ENCODE results near the gene COX8A.
"Not testable (repeated sequence)": the region's sequence is repeated elsewhere in the genome, so short reads cannot be mapped to it uniquely, and the experiment has no call there.

COX8A gene, protein sequence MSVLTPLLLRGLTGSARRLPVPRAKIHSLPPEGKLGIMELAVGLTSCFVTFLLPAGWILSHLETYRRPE
- 11.6 reads per million, percentile 35 among the genes with 10 or more reads in this experiment for total RNA-seq

DNA sequence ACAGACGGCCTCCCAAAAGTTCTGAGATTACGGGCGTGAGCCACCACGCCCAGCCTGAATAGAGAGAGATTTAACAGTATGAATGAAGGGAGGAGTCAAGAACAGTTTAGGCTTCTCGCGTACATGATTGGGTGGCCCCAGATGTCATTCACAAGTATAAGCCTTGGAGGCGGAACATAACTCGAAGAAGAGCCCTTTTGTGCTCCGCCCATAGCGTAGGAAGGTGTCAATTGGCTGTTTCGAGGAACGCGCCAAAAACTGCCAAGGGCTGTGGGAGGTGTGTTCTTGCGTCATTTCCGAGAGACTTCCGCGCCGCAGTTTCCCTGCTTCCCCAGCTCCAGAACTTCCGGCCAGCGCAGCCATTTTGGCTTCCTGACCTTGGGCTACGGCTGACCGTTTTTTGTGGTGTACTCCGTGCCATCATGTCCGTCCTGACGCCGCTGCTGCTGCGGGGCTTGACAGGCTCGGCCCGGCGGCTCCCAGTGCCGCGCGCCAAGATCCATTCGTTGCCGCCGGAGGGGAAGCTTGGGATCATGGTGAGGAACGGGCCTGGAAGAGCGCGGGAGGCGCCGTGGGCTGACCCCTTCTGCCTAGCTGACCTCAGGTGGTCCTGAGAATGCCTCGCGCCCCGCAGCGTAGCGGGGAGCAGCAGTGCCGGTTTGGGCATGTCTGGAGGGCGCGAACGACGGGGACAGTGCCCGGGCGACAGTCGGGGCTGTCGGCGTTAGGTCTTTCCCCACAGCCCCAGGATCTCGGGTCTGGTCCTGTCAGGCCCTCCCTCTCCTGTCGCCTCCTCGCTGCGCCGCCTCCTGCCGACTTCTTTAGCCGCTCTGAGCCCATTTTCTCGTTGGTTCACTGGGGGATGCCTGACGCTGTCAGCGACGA is at the start of gene COX8A:
COX8A (plus strand) TSS at position 362 of the 885 bp plus-strand sequence; CDS start at position 423, 61 bp downstream.
- DNase-seq = peak; percentile 95

DNA sequence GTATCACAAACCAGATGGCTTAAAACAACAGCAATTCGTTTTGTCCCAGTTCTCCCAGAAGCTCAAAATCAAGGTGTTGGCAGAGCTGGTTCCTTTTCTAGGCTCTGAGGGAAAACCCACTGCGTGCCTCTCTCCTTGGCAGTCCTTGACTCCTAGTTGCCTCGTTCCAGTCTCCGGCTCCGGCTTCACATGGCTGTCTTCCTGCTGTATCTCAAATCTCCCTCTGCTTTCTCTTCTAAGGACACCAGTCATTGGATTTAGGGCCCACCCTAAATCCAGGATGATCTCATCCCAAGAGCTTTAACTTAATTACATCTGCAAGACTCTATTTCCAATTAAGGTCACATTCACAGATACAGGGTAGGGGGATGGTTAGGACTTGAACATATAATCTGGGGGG is 44.8 kb upstream of the COX8A start:
- no peak for DNase-seq

DNA sequence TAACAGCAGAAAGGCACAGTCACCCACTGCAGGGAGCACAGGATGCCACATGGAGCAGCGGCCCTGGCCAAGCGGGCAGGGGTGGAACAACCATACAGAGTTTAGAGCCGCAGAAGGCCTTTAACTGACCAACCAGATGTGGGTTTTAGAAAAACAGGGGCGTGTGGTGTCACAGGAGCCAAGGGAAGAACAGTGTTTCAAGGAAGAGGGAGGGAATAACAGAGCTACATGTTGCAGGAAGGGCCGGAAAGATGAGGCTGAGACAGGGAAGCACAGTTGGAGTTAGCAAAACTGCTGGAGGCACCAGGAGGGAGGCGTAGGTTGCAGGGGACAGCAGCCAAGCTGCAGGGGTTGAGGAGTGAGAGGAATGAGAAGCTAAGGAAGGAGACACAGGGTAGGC is 43.4 kb upstream of the COX8A start:
- no peak for DNase-seq

DNA sequence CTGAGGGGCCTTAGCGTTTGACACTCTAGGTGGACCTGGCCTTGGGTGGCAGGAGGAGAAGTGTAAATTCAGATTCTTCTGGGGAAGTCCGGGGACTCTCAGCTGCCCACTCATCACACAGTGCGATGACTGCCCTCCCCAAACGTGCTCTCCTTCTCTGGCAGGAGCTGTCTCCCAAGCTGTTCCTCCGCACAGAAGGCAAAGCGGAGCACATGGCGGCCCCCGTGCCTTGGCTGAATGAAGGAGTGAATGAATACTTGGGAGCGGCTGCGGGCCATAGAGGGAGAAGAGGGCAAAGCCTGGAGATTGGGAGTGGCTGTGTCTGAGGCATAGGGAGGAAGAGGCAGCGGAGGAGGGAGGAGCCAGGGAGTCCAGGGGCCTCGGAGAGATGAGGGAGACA is 42.5 kb upstream of the COX8A start:
- DNase-seq = no peak

DNA sequence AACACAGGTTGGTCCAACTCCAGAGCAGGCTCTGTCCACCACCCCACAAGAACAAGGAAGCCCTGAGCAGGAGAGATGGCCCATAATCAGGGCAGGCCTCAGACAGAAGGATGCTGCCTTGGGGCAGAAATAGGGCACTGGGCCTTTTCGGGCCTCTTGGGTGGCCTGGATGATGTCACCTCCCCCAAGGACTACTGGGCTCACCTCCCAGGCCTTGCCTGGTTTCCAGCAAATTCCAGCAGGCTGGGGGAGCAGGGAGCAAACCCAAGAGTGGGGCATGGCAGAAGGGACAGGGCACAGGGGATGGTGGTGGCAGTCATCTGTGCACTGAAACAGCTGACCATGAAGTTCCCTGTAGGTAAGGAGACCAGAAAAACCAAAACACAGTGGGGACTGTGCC is 41.0 kb upstream of the COX8A start:
- no peak for DNase-seq

DNA sequence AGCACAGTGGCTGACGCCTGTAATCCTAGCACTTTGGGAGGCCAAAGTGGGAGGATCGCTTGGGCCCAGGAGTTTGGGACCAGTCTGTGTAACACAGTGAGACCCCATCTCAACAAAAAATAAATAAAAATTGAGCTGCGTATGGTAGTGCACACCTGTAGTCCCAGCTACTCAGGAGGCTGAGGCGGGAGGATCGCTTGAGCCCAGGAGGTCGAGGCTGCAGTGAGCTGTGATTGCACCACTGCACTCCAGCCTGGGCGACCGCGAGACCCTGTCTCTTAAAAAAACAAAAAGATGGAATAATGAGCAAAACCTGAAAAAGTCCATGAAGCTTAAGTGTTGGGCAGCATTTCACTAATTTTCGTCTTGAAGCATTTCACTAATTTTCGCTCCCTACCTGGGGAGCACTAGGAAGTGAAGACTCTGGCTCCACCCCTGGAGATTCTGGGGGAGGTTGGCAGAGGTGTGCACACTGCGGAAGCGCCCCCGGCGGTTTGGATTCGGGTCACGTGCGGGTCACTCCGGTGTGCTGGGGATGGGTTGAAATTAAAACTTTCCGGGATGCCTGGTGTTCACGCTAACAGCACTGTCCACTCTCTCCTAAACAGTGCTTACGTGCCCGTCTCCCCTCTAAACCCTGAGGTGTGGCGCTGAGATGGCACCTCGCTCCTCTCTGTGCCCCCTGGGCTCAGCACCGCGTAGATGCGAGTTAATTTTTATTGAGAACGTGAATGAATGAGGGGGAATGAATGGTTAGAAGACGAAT is 36.5 kb upstream of the COX8A start:
- no peak for DNase-seq

DNA sequence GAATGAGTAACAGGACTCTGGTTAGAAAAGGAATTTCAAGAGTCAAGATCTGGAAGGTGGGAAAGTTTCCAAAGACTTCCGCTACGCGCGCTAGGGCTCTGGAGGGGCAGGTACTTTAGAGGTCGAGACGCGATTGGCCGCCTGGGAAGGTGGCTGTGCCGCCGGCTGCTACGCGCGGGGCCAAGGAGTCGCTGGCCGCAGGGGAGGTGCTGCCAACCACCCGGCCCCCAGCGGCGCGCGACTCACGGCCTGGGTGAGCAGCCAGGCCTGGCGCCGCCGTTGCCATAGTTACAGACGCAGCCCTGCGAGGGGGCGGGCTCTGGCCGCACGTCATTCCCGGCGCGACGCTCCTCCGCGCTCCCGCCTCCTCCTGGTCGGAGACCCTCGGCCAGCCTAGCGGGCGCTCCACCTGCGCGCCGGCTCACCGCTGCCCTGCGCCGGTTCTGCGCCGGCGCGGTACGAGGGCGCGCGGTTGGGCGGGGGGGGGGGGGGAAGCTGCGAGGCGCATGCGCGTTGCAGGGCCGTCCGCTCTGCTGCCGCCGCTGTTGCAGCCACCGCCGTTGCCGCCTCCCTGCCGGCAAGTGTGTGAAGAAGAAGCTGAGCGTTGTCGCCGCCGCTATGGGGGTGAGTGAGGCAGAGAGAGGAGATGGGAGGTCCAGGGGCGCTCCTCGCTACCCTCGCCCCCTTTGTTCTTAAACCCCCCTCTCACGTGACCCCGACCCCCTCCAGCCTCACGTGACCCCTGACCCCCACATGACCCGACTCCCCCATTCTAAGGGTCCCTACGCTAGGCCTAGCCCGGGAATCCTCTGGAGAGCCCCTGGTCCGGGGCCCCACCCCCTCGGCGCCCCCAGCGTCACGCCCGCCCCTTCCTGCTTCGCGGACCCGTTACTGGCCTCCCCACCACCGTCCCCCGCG is 35.7 kb upstream of the COX8A start, which contains the start of gene NAA40:
NAA40 (plus strand) TSS at position 524 of the 918 bp plus-strand sequence; CDS start at position 619, 95 bp downstream.
- peak; percentile 92 for DNase-seq

DNA sequence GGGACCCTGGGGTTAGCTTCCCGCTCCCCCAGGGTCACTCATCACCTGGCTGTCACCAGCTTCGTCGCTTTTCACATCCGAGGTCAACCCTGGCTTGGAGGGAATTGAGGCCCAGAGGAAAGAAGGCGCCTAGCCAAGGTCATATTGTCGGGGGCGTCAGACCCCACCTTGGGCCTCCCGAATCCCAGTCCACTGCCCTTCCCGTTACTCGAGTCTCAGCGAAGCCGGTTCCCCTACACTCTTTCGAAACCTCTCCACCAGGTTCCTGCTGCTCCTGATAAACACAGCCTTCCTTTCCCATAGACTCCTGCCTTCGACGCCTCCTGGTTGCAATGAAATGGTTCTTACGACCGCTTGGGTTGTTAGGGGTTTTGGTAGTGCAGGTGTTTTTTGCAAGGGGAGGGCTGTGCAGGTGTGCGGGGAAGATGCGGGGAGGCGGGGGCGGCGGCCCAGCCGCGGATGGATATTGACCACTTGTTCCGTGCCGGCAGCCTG is 35.0 kb upstream of the COX8A start:
- DNase-seq = no peak

DNA sequence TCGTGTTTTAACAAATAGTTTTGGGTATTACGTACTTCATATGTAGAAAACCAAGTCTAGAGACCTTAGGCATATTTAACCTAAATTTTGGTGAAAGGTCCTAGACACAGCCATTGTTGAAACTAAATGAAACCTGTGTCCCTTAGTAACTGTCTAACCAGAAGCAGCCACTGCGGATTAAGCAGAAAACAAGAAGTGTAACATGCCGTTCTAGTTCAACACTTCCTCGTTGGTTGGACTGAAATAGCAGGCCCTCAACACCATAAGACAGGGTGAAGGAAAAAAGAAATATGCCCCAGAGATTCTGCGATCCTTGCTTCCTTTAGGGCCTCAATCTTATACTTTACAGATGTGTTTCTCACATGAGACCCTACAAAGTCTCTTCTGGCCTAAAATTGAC is 33.6 kb upstream of the COX8A start:
- DNase-seq = no peak

DNA sequence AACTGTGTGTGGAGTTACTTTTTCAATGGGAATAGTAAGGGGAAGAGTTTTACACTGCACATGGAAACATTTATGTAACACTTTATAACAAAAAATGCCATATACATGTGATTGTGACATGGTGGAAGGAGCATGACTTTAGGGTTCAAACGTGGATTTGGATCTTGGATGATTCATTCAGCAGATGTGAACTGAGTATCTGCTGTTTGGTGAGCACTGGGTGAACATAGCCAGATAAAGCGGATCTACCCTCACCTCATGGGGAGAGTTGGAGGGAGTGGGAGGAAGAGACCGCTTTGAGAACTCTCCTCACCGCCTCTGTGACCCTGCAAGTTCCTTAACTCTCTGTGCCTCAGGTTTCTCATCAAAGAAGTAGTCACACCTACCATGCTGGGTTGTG is 32.5 kb upstream of the COX8A start:
- no peak for DNase-seq

DNA sequence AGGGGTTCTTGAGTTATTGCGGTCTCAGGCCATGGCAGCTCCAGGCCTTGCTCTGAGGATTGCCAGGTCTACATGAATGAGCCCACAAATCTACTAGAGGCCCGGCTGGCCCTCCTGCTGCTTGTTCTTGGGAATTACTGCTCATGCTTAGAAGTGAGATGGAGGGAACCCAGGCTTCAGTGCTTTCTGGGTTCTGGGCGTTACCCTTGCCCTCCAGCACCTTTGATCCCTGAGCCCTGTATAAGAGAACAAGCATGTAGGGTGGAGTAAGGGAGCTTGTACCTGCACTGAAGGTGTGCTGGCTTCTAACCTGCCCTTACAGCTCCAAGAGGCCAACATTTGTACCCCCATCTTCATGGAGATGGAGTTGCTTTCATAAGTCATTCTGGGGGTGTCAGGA is 31.6 kb upstream of the COX8A start:
- DNase-seq = no peak

DNA sequence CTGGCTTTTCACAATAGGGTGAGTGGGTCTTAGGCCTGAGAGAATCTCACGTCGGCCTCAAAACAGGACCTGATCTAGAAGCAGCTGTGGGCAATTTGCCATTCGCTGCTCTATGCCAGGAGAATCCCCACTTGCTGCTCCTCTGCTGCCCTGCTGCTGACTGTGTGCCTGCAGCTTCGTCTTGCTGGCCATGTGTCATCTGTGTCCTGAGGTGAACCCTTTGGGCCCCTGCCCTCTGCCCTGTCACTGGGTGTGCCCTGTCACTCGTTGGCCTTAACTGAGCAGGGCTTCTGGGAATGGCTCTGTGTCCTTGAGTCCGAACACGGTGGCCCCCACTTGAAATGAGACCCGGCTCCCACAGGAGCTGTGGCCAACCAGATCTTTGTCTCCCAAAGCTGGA is 29.4 kb upstream of the COX8A start:
- no peak for DNase-seq

DNA sequence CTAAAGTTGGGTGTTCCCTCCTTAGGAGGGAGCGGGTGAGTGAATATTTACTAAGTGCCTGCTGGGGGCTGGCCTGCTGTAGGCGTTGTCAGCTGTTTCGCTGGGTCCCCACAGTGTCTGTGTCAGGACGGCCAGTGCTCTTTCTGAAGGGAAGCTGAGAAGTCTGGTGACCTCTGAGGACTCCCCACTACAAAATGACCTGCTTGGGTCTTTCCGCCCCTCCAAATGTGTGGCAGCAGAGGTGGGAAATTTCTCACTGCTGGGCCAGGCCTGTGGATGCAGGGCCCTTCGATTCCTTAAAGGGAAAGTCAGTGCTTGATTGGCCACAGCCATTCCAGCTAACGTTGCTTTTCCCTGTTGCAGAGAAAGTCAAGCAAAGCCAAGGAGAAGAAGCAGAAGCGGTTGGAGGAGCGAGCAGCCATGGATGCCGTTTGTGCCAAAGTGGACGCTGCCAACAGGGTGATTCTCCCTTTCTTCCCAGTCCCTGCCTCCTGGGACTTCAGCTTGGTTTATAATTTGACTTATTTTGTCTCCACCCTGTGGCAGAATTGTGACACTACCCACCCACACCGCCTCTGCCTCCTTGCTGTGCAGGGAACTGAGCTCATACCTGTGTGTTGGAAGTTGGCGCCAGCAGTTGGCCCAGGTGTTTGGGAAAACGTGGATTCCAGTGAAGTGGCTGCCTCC is 28.8 kb upstream of the COX8A start:
- peak; percentile 37 for DNase-seq

DNA sequence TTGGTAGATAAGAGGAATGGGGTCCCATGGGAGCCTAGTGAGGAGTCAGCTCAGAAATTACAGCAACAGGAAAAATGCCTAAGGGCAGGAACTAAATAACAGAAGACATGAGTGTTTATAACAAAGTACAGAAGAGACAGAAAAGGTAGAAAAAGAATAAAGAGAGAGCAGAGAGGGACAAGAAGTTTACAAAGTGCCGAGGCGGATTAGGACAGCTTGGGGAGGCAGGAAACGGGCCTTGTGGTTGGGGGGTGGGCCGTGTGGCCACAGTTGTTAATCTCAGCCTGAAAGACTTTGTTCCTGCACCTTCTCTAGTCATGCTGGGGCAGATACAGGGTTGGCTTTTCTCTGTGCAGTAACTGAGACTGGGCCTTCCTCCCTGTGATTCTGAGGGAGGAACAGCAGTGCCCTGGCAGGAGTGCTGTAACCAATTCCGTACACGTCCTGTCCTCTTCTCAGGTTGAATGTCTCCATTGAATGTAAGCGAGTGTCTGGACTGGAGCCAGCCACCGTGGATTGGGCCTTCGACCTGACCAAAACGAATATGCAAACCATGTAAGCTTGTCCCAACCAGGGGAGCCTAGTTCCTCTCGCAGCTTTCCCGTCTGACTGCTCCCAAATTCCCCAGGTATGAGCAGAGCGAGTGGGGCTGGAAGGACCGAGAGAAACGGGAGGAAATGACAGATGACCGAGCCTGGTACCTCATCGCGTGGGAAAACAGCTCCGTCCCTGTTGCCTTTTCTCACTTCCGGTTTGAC is 22.5 kb upstream of the COX8A start:
- DNase-seq = no peak

DNA sequence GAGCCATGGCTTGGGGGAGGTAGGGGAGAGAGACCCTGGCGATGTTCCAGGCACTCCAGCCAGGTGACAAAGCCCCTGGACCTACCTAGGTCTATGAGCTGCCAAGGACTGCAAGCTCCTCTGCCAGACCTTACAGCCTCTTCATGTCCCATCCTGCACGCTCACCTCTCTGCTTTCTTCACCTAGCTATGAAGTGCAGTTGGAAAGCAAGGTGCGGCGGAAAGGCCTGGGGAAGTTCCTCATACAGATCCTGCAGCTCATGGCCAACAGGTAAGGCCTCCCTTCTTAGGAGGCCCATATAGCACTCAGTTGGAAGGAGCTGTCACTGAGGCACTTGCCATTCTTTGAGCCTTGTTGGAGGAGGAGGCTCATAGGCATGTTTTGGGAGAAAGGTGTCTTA is 21.9 kb upstream of the COX8A start:
- no peak for DNase-seq

DNA sequence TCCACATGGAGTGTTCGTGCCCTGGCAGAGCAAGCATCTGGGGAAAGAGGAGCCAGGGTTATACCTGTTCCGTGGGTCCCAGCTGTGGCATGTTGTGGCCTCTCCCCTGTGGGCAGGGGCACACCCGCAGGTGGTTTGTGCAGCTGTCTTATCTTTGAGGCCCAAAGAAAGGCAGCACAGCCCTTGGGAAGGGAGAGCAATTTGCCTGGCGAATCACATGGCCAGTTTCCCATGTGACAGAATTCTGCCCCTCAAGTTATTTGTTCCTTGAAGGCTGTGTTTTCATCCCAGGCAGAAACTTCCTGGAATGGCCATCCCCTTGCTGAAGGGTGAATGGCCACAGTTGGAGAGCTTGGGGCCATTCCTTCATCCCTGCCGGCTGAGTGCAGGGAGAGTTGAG is 16.4 kb upstream of the COX8A start:
- no peak for DNase-seq

DNA sequence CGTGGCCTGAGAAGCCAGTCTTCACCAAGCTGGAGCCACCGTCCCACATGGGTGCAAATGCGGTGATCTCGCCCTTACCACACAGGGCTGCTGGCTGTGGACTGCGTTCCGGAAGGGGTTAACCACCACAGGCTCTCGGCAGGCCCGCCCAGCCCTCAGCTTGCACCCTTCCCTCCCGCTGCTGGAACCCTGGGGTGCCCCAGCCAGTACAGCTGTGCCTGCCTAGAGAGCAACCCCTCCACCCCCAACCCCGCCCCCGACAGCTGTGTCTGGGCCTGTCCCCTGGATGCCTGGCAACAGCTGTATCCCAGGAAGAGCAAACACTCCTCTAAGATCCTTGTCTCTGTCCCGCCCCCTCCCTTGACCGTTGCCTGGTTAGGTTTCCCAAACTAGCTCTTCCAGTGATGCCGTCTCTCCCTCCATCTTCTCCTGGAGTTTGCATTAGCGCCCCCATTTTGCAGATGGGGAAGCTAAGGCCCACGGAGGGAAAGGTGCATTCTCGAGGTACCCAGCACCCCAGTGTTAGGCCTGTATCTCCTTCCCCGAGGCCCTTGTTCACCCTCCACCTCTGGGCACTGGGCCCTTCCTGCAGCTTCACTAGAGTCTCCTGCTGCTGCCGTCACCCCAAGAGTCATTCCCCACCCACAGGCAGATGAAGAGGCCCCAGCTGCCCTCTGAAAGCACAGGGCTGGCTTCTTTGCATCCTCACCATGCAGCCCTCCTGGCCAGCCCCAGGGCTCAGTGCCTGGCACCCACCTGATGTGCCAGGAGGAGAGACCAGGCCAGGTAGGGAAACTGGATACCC is 12.6 kb upstream of the COX8A start:
- DNase-seq = no peak

DNA sequence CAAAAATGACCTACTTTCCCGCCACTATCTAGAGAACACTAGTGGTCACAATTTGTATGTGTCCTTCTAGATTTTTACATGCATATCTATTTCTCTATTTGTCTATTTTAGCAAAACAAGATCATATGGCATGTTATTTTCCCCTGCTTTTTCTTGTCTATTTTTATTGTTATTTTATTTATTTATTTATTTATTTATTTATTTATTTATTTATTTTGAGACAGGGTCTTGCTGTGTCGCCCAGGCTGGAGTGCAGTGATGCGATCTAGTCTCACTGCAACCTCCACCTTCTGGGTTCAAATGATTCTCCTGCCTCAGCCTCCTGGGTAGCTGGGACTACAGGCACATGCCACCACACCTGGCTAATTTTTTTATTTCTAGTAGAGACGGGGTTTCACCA is 10.5 kb upstream of the COX8A start:
- not testable (repeated sequence) for DNase-seq

DNA sequence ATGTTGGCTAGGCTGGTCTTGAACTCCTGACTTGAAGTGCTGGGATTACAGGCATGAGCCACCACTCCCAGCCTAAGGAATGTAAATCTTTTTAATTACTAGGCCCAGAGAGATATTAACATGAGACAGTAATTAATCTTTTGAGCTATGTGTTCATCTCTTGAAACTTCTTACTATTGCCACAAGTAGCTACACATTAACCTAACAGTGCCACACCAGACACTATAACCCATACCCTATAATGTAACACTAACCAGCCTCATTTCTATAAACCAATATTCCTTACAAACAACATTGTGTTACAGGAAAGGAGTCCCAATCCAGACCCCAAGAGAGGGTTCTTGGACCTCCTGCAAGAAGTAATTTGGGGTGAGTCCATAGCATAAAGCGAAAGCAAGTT is 8.0 kb upstream of the COX8A start:
- no peak for DNase-seq

DNA sequence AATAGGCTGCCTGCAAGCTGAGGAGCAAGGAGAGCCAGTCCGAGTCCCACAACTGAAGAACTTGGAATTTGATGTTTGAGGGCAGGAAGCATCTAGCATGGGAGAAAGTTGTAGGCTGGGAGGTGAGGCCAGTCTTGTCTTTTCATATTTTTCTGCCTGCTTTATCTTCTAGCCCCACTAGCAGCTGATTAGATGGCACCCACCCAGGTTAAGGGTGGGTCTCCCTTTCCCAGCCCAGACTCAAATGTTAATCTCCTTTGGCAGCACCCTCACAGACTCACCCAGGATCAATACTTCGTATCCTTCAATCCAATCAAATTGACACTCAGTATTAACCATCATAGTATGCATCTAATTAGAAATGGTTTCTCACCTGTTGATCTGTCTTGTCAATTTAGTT is 5.0 kb upstream of the COX8A start:
- DNase-seq = no peak

All from effector CD4-positive, alpha-beta T cell (primary cell).